GM20000 (cell line): Measurements from ENCODE around the gene MYBPC3.

ENCODE experiments used
- DNase-seq: peaks from one replicate; pipeline ENCODE4 v3.0.0; 2012; ENCODE audit warnings: low spot score
- CTCF ChIP-seq: IDR thresholded peaks from 2 replicates; pipeline ENCODE4 v1.5.1; 2012; ENCODE audit warnings: mild to moderate bottlenecking, control low read depth; ENCODE audit errors: extremely low read depth, missing control alignments

The MYBPC3 gene

GRCh38 chr11:47390422-47390760 is 37.9 kb upstream of the MYBPC3 start:
- TF ChIP-seq CTCF, result no peak
- DNase-seq, result no peak

GRCh38 chr11:47389577-47390421 is 37.3 kb upstream of the MYBPC3 start:
- TF ChIP-seq CTCF, result no peak
- no peak for DNase-seq

- TF ChIP-seq CTCF, result no peak
Observed at GRCh38 chr11:47388697-47389576, 36.4 kb upstream of the MYBPC3 start.

GRCh38 chr11:47387944-47388696 is 35.6 kb upstream of the MYBPC3 start:
- TF ChIP-seq CTCF, result no peak
- no peak for DNase-seq

More at GRCh38 chr11:47388697-47389576, 36.4 kb upstream of the MYBPC3 start:
- no peak for DNase-seq

GRCh38 chr11:47384498-47384897 is 32.0 kb upstream of the MYBPC3 start:
- DNase-seq, result no peak
- TF ChIP-seq CTCF, result no peak

- TF ChIP-seq CTCF, result no peak
- no peak for DNase-seq
Observed at GRCh38 chr11:47383071-47383470, 30.6 kb upstream of the MYBPC3 start.
